ENCODE results near the gene LTBP1.

Gene LTBP1

GRCh38 chr2:32931519-32931918, 15.2 kb upstream of the LTBP1 start:
- DNase-seq (ENCODE audit: low read depth, low spot score): no peak

- DNase-seq (ENCODE audit: low read depth, low spot score): no peak
These were observed 14.6 kb upstream of the LTBP1 start for GRCh38 chr2:32931945-32932709.

GRCh38 chr2:32932825-32933755, 13.7 kb upstream of the LTBP1 start:
- DNase-seq (ENCODE audit: low read depth, low spot score): no peak

GRCh38 chr2:32933756-32934095, 13.0 kb upstream of the LTBP1 start:
- DNase-seq (ENCODE audit: low read depth, low spot score): no peak

GRCh38 chr2:32937602-32938448, 8.9 kb upstream of the LTBP1 start:
- no peak for DNase-seq (ENCODE audit: low read depth, low spot score)

- no peak for DNase-seq (ENCODE audit: low read depth, low spot score)
These were observed 7.8 kb upstream of the LTBP1 start for GRCh38 chr2:32938934-32939333.

GRCh38 chr2:32940316-32940997, 6.3 kb upstream of the LTBP1 start:
- no peak for DNase-seq (ENCODE audit: low read depth, low spot score)

- no peak for DNase-seq (ENCODE audit: low read depth, low spot score)
These were observed 4.6 kb upstream of the LTBP1 start for GRCh38 chr2:32941944-32942690.

GRCh38 chr2:32942793-32943485, 3.8 kb upstream of the LTBP1 start:
- no peak for DNase-seq (ENCODE audit: low read depth, low spot score)

GRCh38 chr2:32945286-32945685, 1.5 kb upstream of the LTBP1 start:
- no peak for DNase-seq (ENCODE audit: low read depth, low spot score)

- DNase-seq (ENCODE audit: low read depth, low spot score): no peak
These were observed 327 bp downstream of the LTBP1 start for GRCh38 chr2:32947076-32947483.

GRCh38 chr2:32947484-32948143, 861 bp downstream of the LTBP1 start:
- DNase-seq (ENCODE audit: low read depth, low spot score): no peak

GRCh38 chr2:32948266-32948665, 1.5 kb downstream of the LTBP1 start:
- DNase-seq (ENCODE audit: low read depth, low spot score): no peak

- DNase-seq (ENCODE audit: low read depth, low spot score): no peak
These were observed 2.5 kb downstream of the LTBP1 start for GRCh38 chr2:32949260-32949659.

- no peak for DNase-seq (ENCODE audit: low read depth, low spot score)
These were observed 4.9 kb downstream of the LTBP1 start for GRCh38 chr2:32951672-32952071.

GRCh38 chr2:32952761-32953476, 6.2 kb downstream of the LTBP1 start:
- no peak for DNase-seq (ENCODE audit: low read depth, low spot score)

- no peak for DNase-seq (ENCODE audit: low read depth, low spot score)
These were observed 7.5 kb downstream of the LTBP1 start for GRCh38 chr2:32954206-32954605.

- DNase-seq (ENCODE audit: low read depth, low spot score): no peak
These were observed 12.1 kb downstream of the LTBP1 start for GRCh38 chr2:32958821-32959220.

GRCh38 chr2:32960238-32960637, 13.5 kb downstream of the LTBP1 start:
- DNase-seq (ENCODE audit: low read depth, low spot score): no peak
